IPS-NIHi7 (cell line): Measurements from ENCODE around the gene BCL11A.
A peak's percentile ranks its signal among the peaks of the same experiment; 100 is the strongest.
"Not testable (repeated sequence)": the region's sequence is repeated elsewhere in the genome, so short reads cannot be mapped to it uniquely, and the experiment has no call there.

Source experiments
- DNase-seq: peaks from one replicate; pipeline ENCODE4 v3.0.0; 2012; ENCODE audit warnings: mixed read lengths; ENCODE audit errors: extremely low spot score

Gene BCL11A

DNA sequence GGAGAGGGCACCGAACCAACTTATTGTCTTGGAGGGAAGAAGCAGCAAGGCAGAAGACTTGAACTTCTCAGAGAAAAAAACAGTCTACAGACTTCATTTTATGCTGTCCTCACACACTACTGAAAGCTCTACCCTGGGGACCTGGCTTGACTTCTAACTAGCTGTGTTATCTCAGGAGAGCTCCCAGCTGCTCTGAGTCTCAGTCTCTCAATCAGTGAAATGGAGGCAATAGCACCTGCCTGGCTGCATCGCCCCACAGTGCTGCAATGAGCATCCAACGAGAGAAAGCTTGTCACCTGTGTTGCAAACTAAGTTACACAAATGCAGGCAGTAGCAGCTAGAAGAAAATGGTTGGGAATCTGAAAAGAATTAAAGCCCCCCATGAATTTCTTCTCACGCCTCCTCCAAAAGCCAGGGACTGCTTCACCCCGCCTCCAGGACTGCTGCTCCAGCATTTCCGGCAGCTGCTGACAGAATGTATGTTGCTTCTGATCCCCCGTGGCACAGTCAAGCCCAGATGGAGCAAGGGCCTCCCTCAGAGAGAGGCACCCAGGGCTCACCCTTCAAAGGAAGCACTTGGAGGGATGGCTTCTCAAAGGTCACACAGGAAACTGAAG, 116.3 kb downstream of the BCL11A start:
- DNase-seq: no peak

GRCh38 chr2:60433018-60433596, 120.3 kb downstream of the BCL11A start:
- DNase-seq: no peak

GRCh38 chr2:60432035-60432601, 121.3 kb downstream of the BCL11A start:
- DNase-seq: no peak

- no peak for DNase-seq
These were observed 123.8 kb downstream of the BCL11A start for GRCh38 chr2:60429681-60430080.

DNA sequence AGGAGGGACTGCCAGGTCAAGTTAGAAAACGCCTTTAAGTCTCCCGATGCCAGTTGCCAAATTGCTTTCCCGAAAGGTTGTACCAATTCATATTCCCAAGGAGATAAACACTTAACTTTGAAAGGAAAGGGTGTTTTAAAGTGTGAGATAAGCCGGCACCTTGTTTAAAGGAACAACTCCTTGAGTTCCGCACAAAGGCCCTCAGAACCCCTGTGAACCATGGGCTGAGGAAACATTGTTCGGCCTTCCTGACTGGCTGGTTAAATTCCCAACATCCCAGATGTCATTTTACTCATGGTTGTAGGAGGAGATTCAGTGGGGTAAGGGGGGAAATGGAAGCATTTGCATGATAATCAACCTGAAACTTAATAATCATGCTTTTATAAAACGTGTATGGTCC, 126.6 kb downstream of the BCL11A start:
- no peak for DNase-seq

GRCh38 chr2:60426341-60426740, 127.1 kb downstream of the BCL11A start:
- DNase-seq: no peak

GRCh38 chr2:60424233-60424632, 129.2 kb downstream of the BCL11A start:
- DNase-seq: no peak

GRCh38 chr2:60423505-60423904, 129.9 kb downstream of the BCL11A start:
- no peak for DNase-seq

DNA sequence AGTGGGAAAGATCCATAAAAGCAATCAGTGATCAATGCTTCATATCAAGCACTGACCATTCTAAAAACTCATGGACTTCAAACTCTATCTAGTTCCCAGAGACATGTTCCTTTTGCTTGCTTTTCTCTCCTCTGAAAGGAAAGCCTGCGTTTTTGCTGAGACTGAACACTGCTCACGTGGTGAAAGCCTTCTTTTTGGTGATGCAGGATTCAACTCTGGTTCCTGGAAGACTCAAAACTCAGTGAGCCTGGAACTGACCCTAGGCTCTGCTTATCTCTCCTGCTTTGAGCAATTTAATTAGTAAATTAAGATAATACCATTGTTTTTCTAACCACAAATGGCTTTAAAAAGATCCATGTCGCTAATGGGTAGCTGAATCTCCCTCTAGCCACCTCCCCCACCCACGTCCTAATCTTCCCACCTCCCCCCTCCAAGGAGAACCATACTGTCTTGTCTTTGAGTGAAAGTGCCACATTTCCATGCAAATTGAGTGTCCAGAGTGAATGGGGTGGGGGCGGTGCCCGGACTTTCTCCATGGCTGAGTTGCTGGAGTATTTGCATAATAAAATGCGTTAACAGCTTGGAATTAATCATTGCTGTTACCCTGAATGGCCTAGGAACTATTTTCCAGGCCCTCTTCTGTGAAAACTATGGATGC, 130.5 kb downstream of the BCL11A start:
- DNase-seq: no peak

GRCh38 chr2:60417210-60417609, 136.2 kb downstream of the BCL11A start:
- not testable (repeated sequence) for DNase-seq

GRCh38 chr2:60416221-60417008, 137.0 kb downstream of the BCL11A start:
- DNase-seq: no peak

DNA sequence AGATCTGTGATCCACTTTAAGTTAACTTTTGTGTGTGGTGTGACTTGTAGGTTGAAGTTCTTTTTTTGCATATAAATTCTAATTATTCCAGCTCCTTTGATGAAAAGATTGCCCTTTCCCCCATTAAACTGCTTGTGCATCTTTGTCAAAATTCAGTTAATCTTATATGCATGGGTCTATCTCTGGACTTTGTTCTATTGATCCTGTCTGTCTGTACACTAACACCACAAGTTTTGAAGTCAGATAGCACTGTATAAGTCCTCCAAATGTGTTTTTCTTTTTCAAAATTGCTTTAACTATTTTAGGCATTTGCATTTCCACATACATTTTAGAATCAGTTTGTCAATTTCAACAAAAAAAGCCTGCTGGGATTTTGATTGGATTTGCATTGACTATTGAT, 137.6 kb downstream of the BCL11A start:
- no peak for DNase-seq

- DNase-seq: no peak
These were observed 138.8 kb downstream of the BCL11A start for GRCh38 chr2:60414495-60415138.

- no peak for DNase-seq
These were observed 139.7 kb downstream of the BCL11A start for GRCh38 chr2:60413814-60414168.

- DNase-seq: no peak
These were observed 140.2 kb downstream of the BCL11A start for GRCh38 chr2:60413069-60413813.

DNA sequence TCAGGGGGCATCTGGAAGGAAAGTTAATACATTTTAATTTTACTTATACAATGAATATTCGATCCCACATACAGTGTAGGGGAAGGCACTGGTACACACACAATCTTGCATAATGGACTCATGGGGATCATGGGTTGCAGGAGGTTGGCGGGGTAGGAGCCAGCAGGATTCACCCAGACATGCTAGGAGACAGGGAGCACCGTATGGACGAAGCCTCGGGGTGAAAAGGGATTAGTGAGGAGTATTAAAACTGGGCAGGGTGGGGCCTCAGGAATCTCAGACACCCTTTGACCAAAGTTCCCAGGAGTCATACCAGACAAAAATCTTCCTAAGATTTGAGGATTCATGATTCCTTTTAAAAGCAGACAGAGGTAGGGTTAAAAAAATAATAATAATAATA, 140.8 kb downstream of the BCL11A start:
- no peak for DNase-seq

DNA sequence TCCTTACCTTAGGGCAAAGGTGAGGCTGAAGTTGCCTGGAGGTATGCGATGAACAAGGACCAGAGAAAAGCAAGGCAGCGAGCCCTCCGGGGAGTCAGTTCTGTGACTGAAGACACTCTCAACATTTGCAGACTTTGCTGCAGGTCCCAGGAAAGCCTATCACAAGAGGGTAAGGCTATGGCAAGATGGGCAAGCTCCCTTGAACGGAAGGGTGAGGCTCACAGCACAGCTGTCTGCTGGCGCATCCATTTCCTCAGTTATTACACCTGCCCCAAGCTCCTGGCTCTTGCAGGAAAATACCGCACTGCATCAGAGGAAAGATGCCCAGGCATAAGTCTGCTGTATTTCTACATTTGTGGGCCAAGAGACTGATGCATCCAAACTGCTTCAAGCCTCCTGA, 141.4 kb downstream of the BCL11A start:
- DNase-seq: no peak

DNA sequence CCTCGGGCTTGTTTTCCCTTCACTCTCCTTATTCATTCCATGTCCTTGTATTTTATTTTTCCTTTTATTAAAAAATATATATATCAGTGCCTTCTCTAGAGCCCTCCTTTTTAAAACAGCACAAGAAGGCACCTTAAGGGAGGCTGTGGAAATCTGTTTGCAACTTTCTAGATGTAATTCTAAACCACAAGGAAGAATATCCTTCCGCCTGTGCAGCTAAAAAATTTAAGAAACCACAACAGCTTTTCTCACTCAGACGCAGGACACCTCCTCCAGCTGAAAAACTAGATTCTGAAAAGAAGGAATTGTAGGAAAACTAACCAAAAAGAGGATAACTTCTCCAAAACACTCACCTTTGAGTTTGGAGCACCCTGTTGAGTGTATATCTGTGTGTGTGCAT, 142.2 kb downstream of the BCL11A start:
- no peak for DNase-seq

GRCh38 chr2:60410456-60411146, 142.9 kb downstream of the BCL11A start:
- DNase-seq: peak; percentile 71

GRCh38 chr2:60409531-60409871, 144.0 kb downstream of the BCL11A start:
- no peak for DNase-seq
